ENCODE data around the gene CLINT1.

The CLINT1 gene

DNA sequence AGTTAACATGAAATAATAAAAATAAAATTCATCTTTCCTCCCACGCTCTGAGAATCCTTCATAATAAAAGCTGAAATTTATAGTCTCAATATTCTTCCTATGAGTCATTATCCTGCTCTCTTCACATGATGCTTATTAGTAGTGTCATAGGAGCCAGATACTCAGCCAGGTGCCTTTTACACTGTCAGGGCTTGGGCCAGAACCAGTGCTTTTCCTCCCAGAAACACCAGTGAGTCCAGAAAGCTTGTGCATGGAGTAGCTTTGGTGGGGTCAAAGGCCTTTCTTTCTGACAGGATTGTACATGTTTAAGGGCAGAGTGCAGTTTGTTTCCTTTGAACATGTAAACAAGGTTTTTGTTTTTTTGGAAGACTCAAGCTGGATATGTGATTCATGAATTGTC, 108.6 kb downstream of the CLINT1 start:
- no peak for TF ChIP-seq EZH2 (IDR thresholded peaks at IDR 0.05; ENCODE audit: borderline replicate concordance, low read length)
- TF ChIP-seq, protein P1, sequence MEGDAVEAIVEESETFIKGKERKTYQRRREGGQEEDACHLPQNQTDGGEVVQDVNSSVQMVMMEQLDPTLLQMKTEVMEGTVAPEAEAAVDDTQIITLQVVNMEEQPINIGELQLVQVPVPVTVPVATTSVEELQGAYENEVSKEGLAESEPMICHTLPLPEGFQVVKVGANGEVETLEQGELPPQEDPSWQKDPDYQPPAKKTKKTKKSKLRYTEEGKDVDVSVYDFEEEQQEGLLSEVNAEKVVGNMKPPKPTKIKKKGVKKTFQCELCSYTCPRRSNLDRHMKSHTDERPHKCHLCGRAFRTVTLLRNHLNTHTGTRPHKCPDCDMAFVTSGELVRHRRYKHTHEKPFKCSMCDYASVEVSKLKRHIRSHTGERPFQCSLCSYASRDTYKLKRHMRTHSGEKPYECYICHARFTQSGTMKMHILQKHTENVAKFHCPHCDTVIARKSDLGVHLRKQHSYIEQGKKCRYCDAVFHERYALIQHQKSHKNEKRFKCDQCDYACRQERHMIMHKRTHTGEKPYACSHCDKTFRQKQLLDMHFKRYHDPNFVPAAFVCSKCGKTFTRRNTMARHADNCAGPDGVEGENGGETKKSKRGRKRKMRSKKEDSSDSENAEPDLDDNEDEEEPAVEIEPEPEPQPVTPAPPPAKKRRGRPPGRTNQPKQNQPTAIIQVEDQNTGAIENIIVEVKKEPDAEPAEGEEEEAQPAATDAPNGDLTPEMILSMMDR (IDR thresholded peaks at IDR 0.05; ENCODE audit: low read length) = no peak
- no peaks in the 10 kb centered on the region for H3K9me3 ChIP-seq (ENCODE audit: low read length)
- H3F3A ChIP-seq (ENCODE audit: insufficient read depth, low read length) = no peaks in the 10 kb centered on the region
- H3K4me1 ChIP-seq (ENCODE audit: insufficient read depth, low read length, severe bottlenecking) = peaks cover 11% of the 10 kb centered on the region
- no peaks in the 10 kb centered on the region for H3K79me2 ChIP-seq (ENCODE audit: insufficient read depth, low read length)
- no peaks in the 10 kb centered on the region for H3K9me2 ChIP-seq (ENCODE audit: low read depth, low read length)
- no peak overlapping the region for H3K27ac ChIP-seq (ENCODE audit: low read depth, low read length, poor library complexity, severe bottlenecking)
- H3K27me3 ChIP-seq (ENCODE audit: insufficient read depth, low read length) = no peaks in the 10 kb centered on the region
- H3K9ac ChIP-seq (ENCODE audit: low read length) = no peak overlapping the region
- H3K4me2 ChIP-seq (ENCODE audit: low read length) = no peak overlapping the region
- no peak overlapping the region for H3K4me3 ChIP-seq (ENCODE audit: low read depth, low read length, poor library complexity, severe bottlenecking)
- peaks cover 31% of the 10 kb centered on the region for H3K36me3 ChIP-seq (ENCODE audit: insufficient read depth, low read length)
- H4K20me1 ChIP-seq (ENCODE audit: insufficient read depth, low read length) = no peaks in the 10 kb centered on the region
- H2AFZ ChIP-seq (ENCODE audit: low read length) = no peak overlapping the region

DNA sequence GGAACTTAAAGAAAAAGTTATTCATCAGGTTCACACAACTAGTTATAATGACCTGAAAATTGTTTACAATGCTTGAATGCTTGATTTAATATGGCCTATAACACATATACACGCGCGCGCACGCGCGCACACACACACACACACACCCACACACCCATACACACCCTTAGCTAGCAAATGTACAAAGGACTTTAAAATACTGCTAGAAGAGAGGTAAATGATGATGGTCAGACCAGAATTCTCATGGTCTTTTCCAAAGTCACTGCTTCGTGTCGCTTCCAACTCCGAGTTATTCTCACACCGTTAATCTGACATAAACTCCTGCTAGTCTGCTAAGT, 109.5 kb downstream of the CLINT1 start:
- H3K4me1 ChIP-seq (ENCODE audit: insufficient read depth, low read length, severe bottlenecking) = peaks cover 20% of the 10 kb centered on the region
- no peak overlapping the region for H3K4me3 ChIP-seq (ENCODE audit: low read depth, low read length, poor library complexity, severe bottlenecking)
- TF ChIP-seq, protein P1 (IDR thresholded peaks at IDR 0.05; ENCODE audit: low read length) = no peak
- no peak for TF ChIP-seq EZH2 (IDR thresholded peaks at IDR 0.05; ENCODE audit: borderline replicate concordance, low read length)
- H3K9me2 ChIP-seq (ENCODE audit: low read depth, low read length) = no peaks in the 10 kb centered on the region
- H3K27me3 ChIP-seq (ENCODE audit: insufficient read depth, low read length) = no peaks in the 10 kb centered on the region
- no peaks in the 10 kb centered on the region for H3K9me3 ChIP-seq (ENCODE audit: low read length)
- H3K4me2 ChIP-seq (ENCODE audit: low read length) = no peak overlapping the region
- H4K20me1 ChIP-seq (ENCODE audit: insufficient read depth, low read length) = no peaks in the 10 kb centered on the region
- no peak overlapping the region for H3K27ac ChIP-seq (ENCODE audit: low read depth, low read length, poor library complexity, severe bottlenecking)
- no peak overlapping the region for H2AFZ ChIP-seq (ENCODE audit: low read length)
- H3K9ac ChIP-seq (ENCODE audit: low read length) = no peak overlapping the region
- no peaks in the 10 kb centered on the region for H3K79me2 ChIP-seq (ENCODE audit: insufficient read depth, low read length)
- peaks cover 25% of the 10 kb centered on the region for H3K36me3 ChIP-seq (ENCODE audit: insufficient read depth, low read length)
- H3F3A ChIP-seq (ENCODE audit: insufficient read depth, low read length) = no peaks in the 10 kb centered on the region

DNA sequence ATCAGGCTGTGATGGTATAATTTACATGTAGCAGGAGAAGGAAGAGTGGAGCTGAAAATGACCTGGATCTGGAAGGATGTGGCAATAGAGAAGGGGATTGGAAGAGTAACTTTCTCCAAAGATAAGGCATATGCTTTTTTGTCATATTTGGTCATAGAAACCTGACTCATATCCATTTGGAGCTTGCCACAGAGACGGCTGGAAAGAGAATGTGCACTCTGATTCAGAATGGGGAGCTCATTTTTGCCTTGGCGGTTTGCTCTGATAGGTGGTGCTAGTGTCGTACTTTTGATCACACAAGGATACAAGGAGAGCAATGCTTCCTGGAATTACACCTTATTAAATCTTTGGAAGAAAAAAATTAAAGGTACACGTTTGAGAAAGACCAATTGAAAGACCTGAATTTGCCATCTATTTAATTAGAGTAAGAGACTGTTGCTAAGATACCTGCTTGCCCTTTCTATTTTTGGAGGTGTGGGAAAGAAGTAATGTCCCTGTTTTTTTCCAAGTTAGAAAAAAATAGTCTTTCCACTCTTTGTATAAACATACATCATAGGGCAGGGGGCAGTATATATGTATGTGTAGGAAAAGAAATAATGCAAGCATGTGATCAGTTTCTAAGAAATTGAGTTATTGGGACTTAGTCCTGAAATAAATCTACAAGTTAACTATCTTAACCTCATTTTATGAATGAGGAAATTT, 110.0 kb downstream of the CLINT1 start:
- H3K27me3 ChIP-seq (ENCODE audit: insufficient read depth, low read length) = no peaks in the 10 kb centered on the region
- H3K4me2 ChIP-seq (ENCODE audit: low read length) = no peak overlapping the region

More for the DNA sequence above, 110.0 kb downstream of the CLINT1 start:
- Histone ChIP-seq H3K4me1 (ENCODE audit: insufficient read depth, low read length, severe bottlenecking) (peaks cover 23% of the 10 kb centered on the region), H3K36me3 (ENCODE audit: insufficient read depth, low read length) (peaks cover 21% of the 10 kb centered on the region), H3K27ac (ENCODE audit: low read depth, low read length, poor library complexity, severe bottlenecking) (no peak overlapping the region), H3K4me3 (ENCODE audit: low read depth, low read length, poor library complexity, severe bottlenecking) (no peak overlapping the region), H3K9me3 (ENCODE audit: low read length) (no peaks in the 10 kb centered on the region), H3K79me2 (ENCODE audit: insufficient read depth, low read length) (no peaks in the 10 kb centered on the region), H3K9me2 (ENCODE audit: low read depth, low read length) (no peaks in the 10 kb centered on the region), H2AFZ (ENCODE audit: low read length) (no peak overlapping the region), H3F3A (ENCODE audit: insufficient read depth, low read length) (no peaks in the 10 kb centered on the region), H3K9ac (ENCODE audit: low read length) (no peak overlapping the region), H4K20me1 (ENCODE audit: insufficient read depth, low read length) (no peaks in the 10 kb centered on the region)
- TF ChIP-seq, protein P1 (IDR thresholded peaks at IDR 0.05; ENCODE audit: low read length) = no peak
- no peak for TF ChIP-seq EZH2 (IDR thresholded peaks at IDR 0.05; ENCODE audit: borderline replicate concordance, low read length)

All from OCI-LY1 (cell line).